ENCODE measurements around the gene ACAP3.

ACAP3 gene

GRCh38 chr1:1322952-1323351 is 15.2 kb upstream of the ACAP3 start:
- no peak for TF ChIP-seq ZBTB7A (IDR thresholded peaks at IDR 0.05; ENCODE audit: low read depth)
- no peak for TF ChIP-seq YY1 (IDR thresholded peaks at IDR 0.05; ENCODE audit: low read depth)
- TF ChIP-seq, protein P1, sequence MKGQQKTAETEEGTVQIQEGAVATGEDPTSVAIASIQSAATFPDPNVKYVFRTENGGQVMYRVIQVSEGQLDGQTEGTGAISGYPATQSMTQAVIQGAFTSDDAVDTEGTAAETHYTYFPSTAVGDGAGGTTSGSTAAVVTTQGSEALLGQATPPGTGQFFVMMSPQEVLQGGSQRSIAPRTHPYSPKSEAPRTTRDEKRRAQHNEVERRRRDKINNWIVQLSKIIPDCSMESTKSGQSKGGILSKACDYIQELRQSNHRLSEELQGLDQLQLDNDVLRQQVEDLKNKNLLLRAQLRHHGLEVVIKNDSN (IDR thresholded peaks at IDR 0.05), result no peak
- no peak for TF ChIP-seq FOXM1 (IDR thresholded peaks at IDR 0.05; ENCODE audit: borderline replicate concordance, low read depth)
- no peak for TF ChIP-seq RAD21 (IDR thresholded peaks at IDR 0.05; ENCODE audit: low read depth)
- TF ChIP-seq EP300 (IDR thresholded peaks at IDR 0.05; ENCODE audit: borderline replicate concordance), result no peak
- TF ChIP-seq TCF12 (IDR thresholded peaks at IDR 0.05; ENCODE audit: low read depth), result no peak
- no peak for TF ChIP-seq TAF1 (IDR thresholded peaks at IDR 0.05; ENCODE audit: low read depth)
- TF ChIP-seq REST (IDR thresholded peaks at IDR 0.05; ENCODE audit: low read depth), result no peak
- TF ChIP-seq, protein P2, sequence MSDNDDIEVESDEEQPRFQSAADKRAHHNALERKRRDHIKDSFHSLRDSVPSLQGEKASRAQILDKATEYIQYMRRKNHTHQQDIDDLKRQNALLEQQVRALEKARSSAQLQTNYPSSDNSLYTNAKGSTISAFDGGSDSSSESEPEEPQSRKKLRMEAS (IDR thresholded peaks at IDR 0.05), result no peak
- TF ChIP-seq TEAD4 (IDR thresholded peaks at IDR 0.05), result no peak
- TF ChIP-seq CREB1 (IDR thresholded peaks at IDR 0.05; ENCODE audit: low read depth), result no peak
- TF ChIP-seq EGR1 (IDR thresholded peaks at IDR 0.05), result no peak
- TF ChIP-seq CEBPB (IDR thresholded peaks at IDR 0.05), result no peak
- TF ChIP-seq NFIC (IDR thresholded peaks at IDR 0.05), result no peak

DNA sequence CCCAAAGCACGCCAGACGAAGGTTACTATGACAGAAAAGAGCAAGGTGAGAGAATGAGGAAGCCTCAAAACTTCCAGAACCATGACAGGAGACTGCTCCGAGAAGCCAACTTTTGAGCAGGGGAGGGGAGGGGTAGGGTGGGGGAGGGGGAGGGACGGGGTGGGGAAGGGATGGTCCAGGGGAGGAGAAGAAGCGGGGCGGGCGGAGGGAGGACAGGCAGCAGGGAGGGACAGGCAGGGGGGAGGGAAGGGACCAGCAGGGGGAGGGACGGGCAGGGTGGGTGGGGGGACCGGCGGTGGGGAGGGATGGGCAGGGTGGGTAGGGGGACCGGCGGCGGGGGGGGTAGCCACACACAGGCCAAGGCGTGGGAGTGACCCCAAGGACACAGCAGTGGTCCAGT is 14.7 kb upstream of the ACAP3 start:
- TF ChIP-seq FOXM1 (IDR thresholded peaks at IDR 0.05; ENCODE audit: borderline replicate concordance, low read depth) (no peak), EGR1 (IDR thresholded peaks at IDR 0.05) (no peak), NFIC (IDR thresholded peaks at IDR 0.05) (no peak)

DNA sequence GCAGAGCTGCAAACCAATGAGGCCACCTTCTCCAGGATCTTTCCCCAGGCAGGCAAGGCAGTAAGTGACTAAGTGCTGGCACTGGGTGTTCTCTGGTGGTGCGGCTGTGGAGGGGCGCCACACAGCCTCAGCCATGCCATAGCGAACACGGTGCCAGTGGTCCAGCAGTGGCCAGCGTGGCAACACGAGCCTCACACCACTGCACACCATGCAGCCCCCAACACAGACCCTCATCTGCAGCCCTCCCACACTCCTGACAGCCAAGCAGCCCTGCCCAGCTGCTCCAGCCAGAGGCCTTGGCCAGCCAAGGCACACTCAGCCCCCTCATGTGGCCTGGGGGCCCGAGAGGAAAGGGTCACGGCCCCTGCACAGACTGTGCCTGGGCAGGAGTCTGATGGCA is 13.7 kb upstream of the ACAP3 start:
- TF ChIP-seq, protein P2 (IDR thresholded peaks at IDR 0.05), result no peak
- TF ChIP-seq, protein P1 (IDR thresholded peaks at IDR 0.05), result no peak
- no peak for TF ChIP-seq TEAD4 (IDR thresholded peaks at IDR 0.05)
- no peak for TF ChIP-seq TAF1 (IDR thresholded peaks at IDR 0.05; ENCODE audit: low read depth)
- TF ChIP-seq TCF12 (IDR thresholded peaks at IDR 0.05; ENCODE audit: low read depth), result no peak

- TF ChIP-seq RAD21 (IDR thresholded peaks at IDR 0.05; ENCODE audit: low read depth), result no peak
- TF ChIP-seq ZBTB7A (IDR thresholded peaks at IDR 0.05; ENCODE audit: low read depth), result 0 out of 2 replicates have a peak, but pooled peaks have one; percentile 13
Observed at GRCh38 chr1:1320666-1321448, 13.1 kb upstream of the ACAP3 start.

- TF ChIP-seq EP300 (IDR thresholded peaks at IDR 0.05; ENCODE audit: borderline replicate concordance) (no peak), REST (IDR thresholded peaks at IDR 0.05; ENCODE audit: low read depth) (no peak), TCF12 (IDR thresholded peaks at IDR 0.05; ENCODE audit: low read depth) (no peak), EGR1 (IDR thresholded peaks at IDR 0.05) (no peak), YY1 (IDR thresholded peaks at IDR 0.05; ENCODE audit: low read depth) (no peak), FOXM1 (IDR thresholded peaks at IDR 0.05; ENCODE audit: borderline replicate concordance, low read depth) (no peak), TEAD4 (IDR thresholded peaks at IDR 0.05) (no peak), NFIC (IDR thresholded peaks at IDR 0.05) (no peak), ZBTB7A (IDR thresholded peaks at IDR 0.05; ENCODE audit: low read depth) (no peak), TAF1 (IDR thresholded peaks at IDR 0.05; ENCODE audit: low read depth) (no peak), CREB1 (IDR thresholded peaks at IDR 0.05; ENCODE audit: low read depth) (no peak), RAD21 (IDR thresholded peaks at IDR 0.05; ENCODE audit: low read depth) (no peak)
- TF ChIP-seq, protein P2 (IDR thresholded peaks at IDR 0.05), result no peak
- TF ChIP-seq, protein P1 (IDR thresholded peaks at IDR 0.05), result no peak
Observed at GRCh38 chr1:1319646-1319941, 11.9 kb upstream of the ACAP3 start.

All from Ishikawa (cell line).